K562 (cell line): ENCODE results near the gene TSPAN18. TPM values are rescaled to one million over a fixed set of nuclear protein-coding genes. Genes with fewer than 3 reads are reported as not detected.

ENCODE experiments used
- RAD21 ChIP-seq, 2 experiments: fragments of 250-450 bp in 1 of 2; fragments of 450-650 bp in 1 of 2; sonication (Bioruptor Pico) in 1 of 2; formaldehyde crosslinking in 1 of 2; IDR thresholded peaks in 1 of 2; conservative IDR thresholded peaks in 1 of 2; 2 replicates each; pipeline versions ENCODE4 v1.4.0 to v1.8.0; 2020 to 2022; ENCODE audit warnings: mild to moderate bottlenecking in 2 of 2, moderate library complexity in 1 of 2
- RAD51 ChIP-seq: fragments of 450-650 bp; IDR thresholded peaks from 2 replicates; pipeline ENCODE4 v1.7.1; 2016; ENCODE audit warnings: low read depth, mild to moderate bottlenecking, borderline replicate concordance
- SMAD2 ChIP-seq: fragments of 150-350 bp; IDR thresholded peaks from 2 replicates; pipeline ENCODE4 v1.6.1; 2014; ENCODE audit warnings: low read depth, mild to moderate bottlenecking, low read length
- SMAD4 ChIP-seq: fragments of 250-450 bp; sonication (Bioruptor Pico); conservative IDR thresholded peaks from 2 replicates; pipeline ENCODE4 v1.8.0; 2021; ENCODE audit warnings: inconsistent platforms, mild to moderate bottlenecking, moderate library complexity
- TCFL5 ChIP-seq: fragments of 250-450 bp; sonication (Bioruptor Pico); conservative IDR thresholded peaks from 2 replicates; pipeline ENCODE4 v1.6.1; 2021; ENCODE audit warnings: mild to moderate bottlenecking, moderate library complexity, matching md5 sums
- WHSC1 ChIP-seq: IDR thresholded peaks from one replicate; pipeline ENCODE4 v1.6.1; 2012; ENCODE audit warnings: low read length, control low read depth, inconsistent platforms
- ZBED1 ChIP-seq: IDR thresholded peaks from 2 replicates; pipeline ENCODE4 v1.6.1; 2014
- ZNF384 ChIP-seq: IDR thresholded peaks from 2 replicates; pipeline ENCODE4 v1.6.1; 2012; ENCODE audit warnings: low read depth, low read length, improper control_type of control experiment
- ZNF696 ChIP-seq: fragments of 250-450 bp; sonication (Bioruptor Pico); conservative IDR thresholded peaks from 2 replicates; pipeline ENCODE4 v1.4.0; 2020; ENCODE audit warnings: mild to moderate bottlenecking, moderate library complexity
- ZNF79 ChIP-seq: fragments of 250-450 bp; sonication (Bioruptor Pico); IDR thresholded peaks from 2 replicates; pipeline ENCODE4 v1.4.0; 2020; ENCODE audit warnings: low read depth, mild to moderate bottlenecking, moderate library complexity
- polyA plus RNA-seq, 8 experiments: library from polyadenylated mRNA; depleted of rRNA in 4 of 8; stranded (reverse) in 5 of 8; unstranded in 3 of 8; fragments of >200 nt; fragmentation: Nextera tagmentation in 2 of 8; fragmentation: Illumina TruSeq in 1 of 8; extraction: Ambion mirVana in 2 of 8; extraction: Trizol in 1 of 8; gene quantifications; 2 replicates each; pipeline versions ENCODE4 v1.2.1 to v1.2.3, GENCODE V29; 2011 to 2014; ENCODE audit warnings: inconsistent platforms in 1 of 8, missing spikeins in 1 of 8
- total RNA-seq, 7 experiments: library from RNA; depleted of rRNA in 6 of 7; stranded (reverse); fragments of >200 nt in 6 of 7; fragmentation: Illumina TruSeq in 2 of 7; extraction: Trizol in 2 of 7; gene quantifications; 2 replicates each; pipeline versions ENCODE4 v1.2.1 to v1.2.3, GENCODE V29; 2011 to 2021; ENCODE audit warnings: low replicate concordance in 1 of 7
- TF ChIP-seq, protein P1 (sequence below), 3 experiments: IDR thresholded peaks in 2 of 3; conservative IDR thresholded peaks in 1 of 3; 2 replicates each; pipeline ENCODE4 v1.5.1; 2011 to 2012; ENCODE audit warnings: low read length in 3 of 3, mild to moderate bottlenecking in 3 of 3, control low read depth in 2 of 3, improper control_type of control experiment in 1 of 3, inconsistent platforms in 1 of 3, low read depth in 1 of 3, mixed read lengths in 1 of 3, moderate library complexity in 1 of 3; ENCODE audit not compliant: insufficient read depth in 2 of 3
- TF ChIP-seq, protein P2 (sequence below): fragments of 250-450 bp; sonication (Bioruptor Pico); IDR thresholded peaks from 2 replicates; pipeline ENCODE4 v1.5.0; 2020; ENCODE audit warnings: mild to moderate bottlenecking, borderline replicate concordance
- TF ChIP-seq, protein P3 (sequence below): sonication (generic); formaldehyde crosslinking; IDR thresholded peaks from 2 replicates; pipeline ENCODE4 v1.8.0; 2022; ENCODE audit warnings: mild to moderate bottlenecking, low read depth, missing genetic modification reagents
- TF ChIP-seq, protein P4 (sequence below): sonication (generic); formaldehyde crosslinking; IDR thresholded peaks from 2 replicates; pipeline ENCODE4 v1.5.0; 2020; ENCODE audit warnings: missing genetic modification reagents
- TF ChIP-seq, protein P5 (sequence below), 2 experiments: fragments of 450-650 bp in 1 of 2; sonication (generic) in 1 of 2; formaldehyde crosslinking in 1 of 2; IDR thresholded peaks in 1 of 2; conservative IDR thresholded peaks in 1 of 2; 2 replicates each; pipeline versions ENCODE4 v1.6.1 to v1.8.1; 2016 to 2023; ENCODE audit warnings: mild to moderate bottlenecking in 2 of 2, moderate library complexity in 2 of 2, inconsistent platforms in 1 of 2, missing genetic modification reagents in 1 of 2
- TF ChIP-seq, protein P6 (sequence below), 2 experiments: fragments of 450-650 bp; IDR thresholded peaks; 2 replicates each; pipeline ENCODE4 v1.6.1; 2016

TSPAN18 gene
- total and polyA plus RNA-seq, 9 of the 15 experiments (the other 6 are each of a cell fraction or from before 2014, with no cell fraction given): 0.17 to 0.35 (median 0.22) TPM; not detected in 4

DNA sequence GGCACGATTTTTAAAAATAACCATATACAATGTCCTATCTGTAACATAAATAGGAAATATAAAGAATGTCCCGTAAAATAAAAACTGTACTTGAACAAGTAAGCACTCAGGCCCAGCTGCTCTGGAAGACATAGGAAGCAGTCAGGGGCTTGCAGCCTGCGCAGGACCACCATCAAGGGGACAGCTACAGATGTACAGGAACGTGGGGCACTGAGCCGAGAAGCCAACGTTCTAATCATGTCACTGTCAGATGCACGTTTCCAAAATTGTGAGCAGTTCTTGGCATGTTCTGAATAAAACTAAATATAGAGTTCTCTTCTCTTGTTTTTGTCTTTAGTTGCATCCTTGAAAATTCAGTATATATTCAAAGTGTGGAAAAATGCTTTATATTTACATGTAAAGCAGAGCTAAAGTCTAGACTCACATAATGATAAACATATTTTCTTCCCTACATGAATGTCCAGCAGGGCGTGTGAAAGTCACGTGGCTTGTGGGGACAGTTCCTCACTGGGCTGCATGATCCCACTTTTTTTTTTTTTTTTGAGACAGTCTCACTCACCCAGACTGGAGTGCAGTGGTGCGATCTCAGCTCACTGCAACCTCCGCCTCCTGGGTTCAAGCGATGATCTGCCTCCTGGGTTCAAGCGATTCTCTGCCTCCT lies 28.4 kb upstream of the TSPAN18 start (continued):
- TF ChIP-seq, protein P1, sequence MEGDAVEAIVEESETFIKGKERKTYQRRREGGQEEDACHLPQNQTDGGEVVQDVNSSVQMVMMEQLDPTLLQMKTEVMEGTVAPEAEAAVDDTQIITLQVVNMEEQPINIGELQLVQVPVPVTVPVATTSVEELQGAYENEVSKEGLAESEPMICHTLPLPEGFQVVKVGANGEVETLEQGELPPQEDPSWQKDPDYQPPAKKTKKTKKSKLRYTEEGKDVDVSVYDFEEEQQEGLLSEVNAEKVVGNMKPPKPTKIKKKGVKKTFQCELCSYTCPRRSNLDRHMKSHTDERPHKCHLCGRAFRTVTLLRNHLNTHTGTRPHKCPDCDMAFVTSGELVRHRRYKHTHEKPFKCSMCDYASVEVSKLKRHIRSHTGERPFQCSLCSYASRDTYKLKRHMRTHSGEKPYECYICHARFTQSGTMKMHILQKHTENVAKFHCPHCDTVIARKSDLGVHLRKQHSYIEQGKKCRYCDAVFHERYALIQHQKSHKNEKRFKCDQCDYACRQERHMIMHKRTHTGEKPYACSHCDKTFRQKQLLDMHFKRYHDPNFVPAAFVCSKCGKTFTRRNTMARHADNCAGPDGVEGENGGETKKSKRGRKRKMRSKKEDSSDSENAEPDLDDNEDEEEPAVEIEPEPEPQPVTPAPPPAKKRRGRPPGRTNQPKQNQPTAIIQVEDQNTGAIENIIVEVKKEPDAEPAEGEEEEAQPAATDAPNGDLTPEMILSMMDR (IDR thresholded peaks at IDR 0.05 in 2 of 3, conservative IDR thresholded peaks at IDR 0.05 in 1 of 3; ENCODE audit: insufficient read depth in 2 of 3, low read depth in 1 of 3, low read length in 3 of 3): peak in 2 of 3 experiments; percentile 28 to 37; a peak in 2 of 6 replicates
- TF ChIP-seq WHSC1: no peak
- TF ChIP-seq, protein P2, sequence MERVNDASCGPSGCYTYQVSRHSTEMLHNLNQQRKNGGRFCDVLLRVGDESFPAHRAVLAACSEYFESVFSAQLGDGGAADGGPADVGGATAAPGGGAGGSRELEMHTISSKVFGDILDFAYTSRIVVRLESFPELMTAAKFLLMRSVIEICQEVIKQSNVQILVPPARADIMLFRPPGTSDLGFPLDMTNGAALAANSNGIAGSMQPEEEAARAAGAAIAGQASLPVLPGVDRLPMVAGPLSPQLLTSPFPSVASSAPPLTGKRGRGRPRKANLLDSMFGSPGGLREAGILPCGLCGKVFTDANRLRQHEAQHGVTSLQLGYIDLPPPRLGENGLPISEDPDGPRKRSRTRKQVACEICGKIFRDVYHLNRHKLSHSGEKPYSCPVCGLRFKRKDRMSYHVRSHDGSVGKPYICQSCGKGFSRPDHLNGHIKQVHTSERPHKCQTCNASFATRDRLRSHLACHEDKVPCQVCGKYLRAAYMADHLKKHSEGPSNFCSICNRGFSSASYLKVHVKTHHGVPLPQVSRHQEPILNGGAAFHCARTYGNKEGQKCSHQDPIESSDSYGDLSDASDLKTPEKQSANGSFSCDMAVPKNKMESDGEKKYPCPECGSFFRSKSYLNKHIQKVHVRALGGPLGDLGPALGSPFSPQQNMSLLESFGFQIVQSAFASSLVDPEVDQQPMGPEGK (CRISPR knock-in tag): no peak
- TF ChIP-seq SMAD4 (CRISPR knock-in tag): no peak
- peak; percentile 4; the same call in 1 of the 2 replicates for TF ChIP-seq ZNF384
- TF ChIP-seq, protein P3, sequence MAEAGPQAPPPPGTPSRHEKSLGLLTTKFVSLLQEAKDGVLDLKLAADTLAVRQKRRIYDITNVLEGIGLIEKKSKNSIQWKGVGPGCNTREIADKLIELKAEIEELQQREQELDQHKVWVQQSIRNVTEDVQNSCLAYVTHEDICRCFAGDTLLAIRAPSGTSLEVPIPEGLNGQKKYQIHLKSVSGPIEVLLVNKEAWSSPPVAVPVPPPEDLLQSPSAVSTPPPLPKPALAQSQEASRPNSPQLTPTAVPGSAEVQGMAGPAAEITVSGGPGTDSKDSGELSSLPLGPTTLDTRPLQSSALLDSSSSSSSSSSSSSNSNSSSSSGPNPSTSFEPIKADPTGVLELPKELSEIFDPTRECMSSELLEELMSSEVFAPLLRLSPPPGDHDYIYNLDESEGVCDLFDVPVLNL: no peak
- TF ChIP-seq, protein P4, sequence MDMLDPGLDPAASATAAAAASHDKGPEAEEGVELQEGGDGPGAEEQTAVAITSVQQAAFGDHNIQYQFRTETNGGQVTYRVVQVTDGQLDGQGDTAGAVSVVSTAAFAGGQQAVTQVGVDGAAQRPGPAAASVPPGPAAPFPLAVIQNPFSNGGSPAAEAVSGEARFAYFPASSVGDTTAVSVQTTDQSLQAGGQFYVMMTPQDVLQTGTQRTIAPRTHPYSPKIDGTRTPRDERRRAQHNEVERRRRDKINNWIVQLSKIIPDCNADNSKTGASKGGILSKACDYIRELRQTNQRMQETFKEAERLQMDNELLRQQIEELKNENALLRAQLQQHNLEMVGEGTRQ (CRISPR knock-in tag): peak; percentile 28; the same call in 1 of the 2 replicates
- TF ChIP-seq, protein P5, sequence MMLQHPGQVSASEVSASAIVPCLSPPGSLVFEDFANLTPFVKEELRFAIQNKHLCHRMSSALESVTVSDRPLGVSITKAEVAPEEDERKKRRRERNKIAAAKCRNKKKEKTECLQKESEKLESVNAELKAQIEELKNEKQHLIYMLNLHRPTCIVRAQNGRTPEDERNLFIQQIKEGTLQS (IDR thresholded peaks at IDR 0.05): no peak
- TF ChIP-seq, protein P5 (CRISPR knock-in tag; conservative IDR thresholded peaks at IDR 0.05): no peak
- TF ChIP-seq RAD21 (CRISPR knock-in tag; conservative IDR thresholded peaks at IDR 0.05 in 1 of 2, IDR thresholded peaks at IDR 0.05 in 1 of 2): peak; percentile 42 to 46
- no peak for TF ChIP-seq ZNF696 (CRISPR knock-in tag)
- TF ChIP-seq, protein P6, sequence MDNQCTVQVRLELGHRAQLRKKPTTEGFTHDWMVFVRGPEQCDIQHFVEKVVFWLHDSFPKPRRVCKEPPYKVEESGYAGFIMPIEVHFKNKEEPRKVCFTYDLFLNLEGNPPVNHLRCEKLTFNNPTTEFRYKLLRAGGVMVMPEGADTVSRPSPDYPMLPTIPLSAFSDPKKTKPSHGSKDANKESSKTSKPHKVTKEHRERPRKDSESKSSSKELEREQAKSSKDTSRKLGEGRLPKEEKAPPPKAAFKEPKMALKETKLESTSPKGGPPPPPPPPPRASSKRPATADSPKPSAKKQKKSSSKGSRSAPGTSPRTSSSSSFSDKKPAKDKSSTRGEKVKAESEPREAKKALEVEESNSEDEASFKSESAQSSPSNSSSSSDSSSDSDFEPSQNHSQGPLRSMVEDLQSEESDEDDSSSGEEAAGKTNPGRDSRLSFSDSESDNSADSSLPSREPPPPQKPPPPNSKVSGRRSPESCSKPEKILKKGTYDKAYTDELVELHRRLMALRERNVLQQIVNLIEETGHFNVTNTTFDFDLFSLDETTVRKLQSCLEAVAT (IDR thresholded peaks at IDR 0.05): no peak
- TF ChIP-seq ZNF79 (CRISPR knock-in tag): no peak
- peak; percentile 53; the same call in 1 of the 2 replicates for TF ChIP-seq RAD51
- TF ChIP-seq ZBED1: no peak
- no peak for TF ChIP-seq TCFL5
- no peak for TF ChIP-seq SMAD2
